ENCODE results near the gene ASCL4.

The ASCL4 gene

GRCh38 chr12:107778383-107779025 lies 4.0 kb downstream of the ASCL4 start:
- no peak for DNase-seq (ENCODE audit: low read depth)

GRCh38 chr12:107779077-107779831 lies 4.8 kb downstream of the ASCL4 start:
- no peak for DNase-seq (ENCODE audit: low read depth)

- no peak for DNase-seq (ENCODE audit: low read depth)
Observed at GRCh38 chr12:107780298-107780697, 5.8 kb downstream of the ASCL4 start.

GRCh38 chr12:107782067-107782466 lies 7.6 kb downstream of the ASCL4 start:
- DNase-seq (ENCODE audit: low read depth) = no peak

- DNase-seq (ENCODE audit: low read depth) = no peak
Observed at GRCh38 chr12:107783406-107784376, 9.2 kb downstream of the ASCL4 start.

GRCh38 chr12:107788281-107788680 lies 13.8 kb downstream of the ASCL4 start:
- no peak for DNase-seq (ENCODE audit: low read depth)

GRCh38 chr12:107788690-107789458 lies 14.4 kb downstream of the ASCL4 start:
- DNase-seq (ENCODE audit: low read depth) = no peak

- no peak for DNase-seq (ENCODE audit: low read depth)
Observed at GRCh38 chr12:107791465-107792089, 17.1 kb downstream of the ASCL4 start.

- DNase-seq (ENCODE audit: low read depth) = no peak
Observed at GRCh38 chr12:107794451-107794850, 19.9 kb downstream of the ASCL4 start.

- no peak for DNase-seq (ENCODE audit: low read depth)
Observed at GRCh38 chr12:107798580-107798979, 24.1 kb downstream of the ASCL4 start.

- DNase-seq (ENCODE audit: low read depth) = peak; percentile 40
Observed at GRCh38 chr12:107801150-107801549, 26.6 kb downstream of the ASCL4 start.

- DNase-seq (ENCODE audit: low read depth) = no peak
Observed at GRCh38 chr12:107803092-107803491, 28.6 kb downstream of the ASCL4 start.

- no peak for DNase-seq (ENCODE audit: low read depth)
Observed at GRCh38 chr12:107805488-107806180, 31.1 kb downstream of the ASCL4 start.

GRCh38 chr12:107807471-107808150 lies 33.1 kb downstream of the ASCL4 start:
- DNase-seq (ENCODE audit: low read depth) = no peak

GRCh38 chr12:107817250-107817649 lies 42.7 kb downstream of the ASCL4 start:
- no peak for DNase-seq (ENCODE audit: low read depth)

- DNase-seq (ENCODE audit: low read depth) = peak; percentile 11
Observed at GRCh38 chr12:107818984-107819383, 44.5 kb downstream of the ASCL4 start.

- no peak for DNase-seq (ENCODE audit: low read depth)
Observed at GRCh38 chr12:107822356-107822755, 47.9 kb downstream of the ASCL4 start.
